HCT116 (cell line): ENCODE results near the gene ARHGEF17. TPM values are rescaled to one million over a fixed set of nuclear protein-coding genes. Genes with fewer than 3 reads are reported as not detected.
A peak's percentile ranks its signal among the peaks of the same experiment; 100 is the strongest.

Experiments used
- ATAC-seq: fragments of 200-7000 bp; cut with Tn5 transposase; 2 replicates; pipeline ENCODE4 v1.9.1; 2020; ENCODE audit warnings: mild to moderate bottlenecking, moderate library complexity
- BruUV-seq: library from RNA; stranded (reverse); fragments of 400-500 nt; replicated peaks from 2 replicates; lab custom pipeline; 2021; lab: Mats Ljungman, UMichigan
- CTCF ChIA-PET: fragments of 300-600 bp; sonication (Branson Sonifier 250); formaldehyde crosslinking; loops from one replicate; lab custom pipeline; 2021; ENCODE audit warnings: antibody characterized with exemption; lab: Charles Lee
- POLR2A ChIA-PET: fragments of 300-600, 350-600 bp; sonication (Branson Sonifier 250); formaldehyde crosslinking; loops from one replicate; lab custom pipeline; 2021; ENCODE audit warnings: antibody characterized with exemption; lab: Charles Lee
- RAD21 ChIA-PET, 2 experiments: fragments of 300-600 bp; sonication (Branson Sonifier 250); formaldehyde crosslinking; loops; one replicate each; lab custom pipeline; 2023; ENCODE audit warnings: low total read pairs in 2 of 2; ENCODE audit not compliant: uncharacterized antibody in 2 of 2, unreplicated experiment in 2 of 2, low non-redundant PET in 1 of 2; lab: Charles Lee
- DNase-seq: peaks from one replicate; pipeline ENCODE4 v3.0.0-alpha.2; 2010; ENCODE audit warnings: low read depth, low spot score
- H2AFZ ChIP-seq: fragments of 200-600 bp; shearing (Covaris generic), sonication (generic); 2 replicates; pipeline ENCODE4 v1.6.1; 2017; ENCODE audit warnings: low read depth, mixed run types, mixed read lengths, antibody characterized with exemption, low read length; ENCODE audit not compliant: poor library complexity, severe bottlenecking
- H3K27ac ChIP-seq: 2 replicates; pipeline ENCODE4 v1.5.1; 2012; ENCODE audit warnings: low read depth, low read length
- H3K27me3 ChIP-seq: fragments of 200-600 bp; sonication (generic); 2 replicates; pipeline ENCODE4 v1.6.1; 2016; ENCODE audit warnings: mixed run types, low read length, mixed read lengths; ENCODE audit not compliant: insufficient read depth
- H3K36me3 ChIP-seq, 2 experiments: fragments of 200-500 bp in 1 of 2; fragments of 200-600 bp in 1 of 2; sonication (Bioruptor generic) in 1 of 2; sonication (generic) in 1 of 2; 2 replicates each; pipeline versions ENCODE4 v1.5.1 to v1.6.1; 2014 to 2016; ENCODE audit warnings: low read length in 2 of 2, inconsistent platforms in 1 of 2, mixed read lengths in 1 of 2, mixed run types in 1 of 2; ENCODE audit not compliant: insufficient read depth in 2 of 2, control insufficient read depth in 1 of 2
- H3K4me1 ChIP-seq, 2 experiments: fragments of 200-600 bp in 1 of 2; sonication (generic) in 1 of 2; 2 replicates each; pipeline versions ENCODE4 v1.5.1 to v1.6.1; 2012 to 2017; ENCODE audit warnings: low read length in 2 of 2, inconsistent platforms in 1 of 2, mild to moderate bottlenecking in 1 of 2, mixed read lengths in 1 of 2, mixed run types in 1 of 2, moderate library complexity in 1 of 2; ENCODE audit not compliant: insufficient read depth in 2 of 2, control insufficient read depth in 1 of 2
- H3K4me2 ChIP-seq: fragments of 200-600 bp; sonication (generic); 2 replicates; pipeline ENCODE4 v1.6.1; 2017; ENCODE audit warnings: mixed run types, low read length, mixed read lengths
- H3K4me3 ChIP-seq, 2 experiments: fragments of 200-600 bp in 1 of 2; sonication (generic) in 1 of 2; replicated peaks in 1 of 2; 2 replicates each; pipeline ENCODE4 v1.5.1; 2011 to 2016; ENCODE audit warnings: low read length in 2 of 2, control low read depth in 1 of 2, low read depth in 1 of 2, mild to moderate bottlenecking in 1 of 2, mixed read lengths in 1 of 2, mixed run types in 1 of 2
- H3K79me2 ChIP-seq: fragments of 200-600 bp; sonication (generic); 2 replicates; pipeline ENCODE4 v1.6.1; 2017; ENCODE audit warnings: mild to moderate bottlenecking, mixed run types, low read length, moderate library complexity, mixed read lengths; ENCODE audit not compliant: insufficient read depth
- H3K9ac ChIP-seq: fragments of 200-600 bp; sonication (generic); 2 replicates; pipeline ENCODE4 v1.6.1; 2016; ENCODE audit warnings: low read length, mixed read lengths
- H3K9me2 ChIP-seq: fragments of 200-600 bp; sonication (generic), shearing (Covaris generic); 2 replicates; pipeline ENCODE4 v1.6.1; 2017; ENCODE audit warnings: mixed run types, mild to moderate bottlenecking, moderate library complexity; ENCODE audit not compliant: insufficient read depth
- H3K9me3 ChIP-seq, 2 experiments: fragments of 200-500 bp in 1 of 2; fragments of 200-600 bp in 1 of 2; sonication (Bioruptor generic) in 1 of 2; sonication (generic) in 1 of 2; 2 replicates each; pipeline ENCODE4 v1.6.1; 2014 to 2017; ENCODE audit warnings: low read length in 2 of 2, mixed read lengths in 2 of 2, inconsistent platforms in 1 of 2, low read depth in 1 of 2, mild to moderate bottlenecking in 1 of 2, mixed run types in 1 of 2, moderate library complexity in 1 of 2; ENCODE audit not compliant: control insufficient read depth in 1 of 2, insufficient read depth in 1 of 2
- H4K20me1 ChIP-seq: fragments of 200-600 bp; sonication (generic), shearing (Covaris generic); 2 replicates; pipeline ENCODE4 v1.6.1; 2017; ENCODE audit warnings: mixed run types, mild to moderate bottlenecking, moderate library complexity; ENCODE audit not compliant: insufficient read depth
- ATF3 ChIP-seq: IDR thresholded peaks from 2 replicates; pipeline ENCODE4 v1.6.1; 2012
- CTCF ChIP-seq, 3 experiments: fragments of 200-600 bp in 1 of 3; sonication (generic) in 1 of 3; IDR thresholded peaks in 2 of 3; conservative IDR thresholded peaks in 1 of 3; 2 replicates each; pipeline ENCODE4 v1.5.1; 2012 to 2017; ENCODE audit warnings: low read depth in 2 of 3, low read length in 2 of 3, antibody characterized with exemption in 1 of 3, borderline replicate concordance in 1 of 3, control low read depth in 1 of 3, mild to moderate bottlenecking in 1 of 3, mixed read lengths in 1 of 3, mixed run types in 1 of 3, moderate library complexity in 1 of 3; ENCODE audit not compliant: insufficient read depth in 1 of 3
- EGR1 ChIP-seq: IDR thresholded peaks from 2 replicates; pipeline ENCODE4 v1.6.1; 2012; ENCODE audit warnings: low read depth
- JUND ChIP-seq: IDR thresholded peaks from 2 replicates; pipeline ENCODE4 v1.6.1; 2012
- MAX ChIP-seq: IDR thresholded peaks from 2 replicates; pipeline ENCODE4 v1.6.1; 2012
- POLR2A ChIP-seq: IDR thresholded peaks from 2 replicates; pipeline ENCODE4 v1.7.0; 2011; ENCODE audit warnings: borderline replicate concordance; ENCODE audit not compliant: insufficient read depth, insufficient read length; ENCODE audit errors: extremely low read depth
- POLR2AphosphoS5 ChIP-seq: IDR thresholded peaks from 2 replicates; pipeline ENCODE4 v1.6.1; 2011; ENCODE audit warnings: mild to moderate bottlenecking, low read depth, low read length, moderate library complexity
- RAD21 ChIP-seq: IDR thresholded peaks from 2 replicates; pipeline ENCODE4 v1.6.1; 2012; ENCODE audit warnings: low read depth, mild to moderate bottlenecking
- SP1 ChIP-seq: IDR thresholded peaks from 2 replicates; pipeline ENCODE4 v1.6.1; 2012; ENCODE audit warnings: low read depth
- SRF ChIP-seq: IDR thresholded peaks from 2 replicates; pipeline ENCODE4 v1.6.1; 2012; ENCODE audit warnings: low read depth
- ZBTB33 ChIP-seq: IDR thresholded peaks from 2 replicates; pipeline ENCODE4 v1.6.1; 2011; ENCODE audit warnings: mild to moderate bottlenecking, low read length, moderate library complexity; ENCODE audit not compliant: insufficient replicate concordance; ENCODE audit errors: extremely low read depth
- ZFX ChIP-seq: fragments of 450-650 bp; IDR thresholded peaks from 2 replicates; pipeline ENCODE4 v1.6.1; 2017
- intact Hi-C: fragments of 100-400 bp; cut with micrococcal nuclease; formaldehyde crosslinking; loops from 2 replicates; pipeline ENCODE4 v1.10.0; 2022
- total RNA-seq: library from RNA; stranded (reverse); gene quantifications from one replicate; pipeline ENCODE4 v1.2.1, GENCODE V29; 2021; ENCODE audit not compliant: unreplicated experiment

Gene ARHGEF17
- total RNA-seq, 1 experiment from 2014 or later, result 18.2 TPM

- POLR2A ChIA-PET, result no interaction called here
- H3K4me1 ChIP-seq, result peaks cover 4 to 11% of the 10 kb centered on the region in 2 experiments; a peak in 2 of 4 replicates
- CTCF ChIA-PET, result interaction anchor here (1.1 to 3.1 kb wide), 9 partner anchors 8 to 457 kb away, joined by 3 to 23 read pairs (median 8); partner anchors contain the start of gene ARHGEF17
- peak overlapping the region; percentile 57 for H3K4me2 ChIP-seq
- H3K36me3 ChIP-seq, result no peaks in the 10 kb centered on the region
- intact Hi-C loops, result no loop called here
- no peaks in the 10 kb centered on the region for H3K9me3 ChIP-seq
- TF ChIP-seq RAD21, result no peak
- TF ChIP-seq SRF, result no peak
- no peak for TF ChIP-seq SP1
- TF ChIP-seq ZFX, result no peak
- TF ChIP-seq CTCF (IDR thresholded peaks at IDR 0.05 in 2 of 3, conservative IDR thresholded peaks at IDR 0.05 in 1 of 3; ENCODE audit: borderline replicate concordance in 1 of 3, insufficient read depth in 1 of 3, low read depth in 2 of 3, low read length in 2 of 3), result no peak
- TF ChIP-seq JUND, result no peak
- TF ChIP-seq EGR1, result no peak
- TF ChIP-seq ATF3, result no peak
- TF ChIP-seq POLR2A, result no peak
- no peak for TF ChIP-seq POLR2AphosphoS5
- no peak for TF ChIP-seq ZBTB33
- no peak for TF ChIP-seq MAX
- TF ChIP-seq, all 23 proteins: peak for 0
- no peaks in the 10 kb centered on the region for H3K79me2 ChIP-seq
- DNase-seq (no peak), ATAC-seq (no peak)
- no peak overlapping the region for H3K4me3 ChIP-seq
- H3K27ac ChIP-seq, result no peak overlapping the region
- H2AFZ ChIP-seq, result no peak overlapping the region
- H3K9me2 ChIP-seq, result no peaks in the 10 kb centered on the region
- H4K20me1 ChIP-seq, result no peaks in the 10 kb centered on the region
- H3K27me3 ChIP-seq, result no peaks in the 10 kb centered on the region
- BruUV-seq, result no TSS peak
- peak overlapping the region; percentile 34; the same call in 1 of the 2 replicates for H3K9ac ChIP-seq
- RAD21 ChIA-PET, result no interaction called here
Measured at GRCh38 chr11:73288192-73288872, 19.7 kb upstream of the ARHGEF17 start.
